Right cardiac atrium (tissue), 5 donors: ENCODE measurements around the gene CHST11. TPM values are rescaled to one million over a fixed set of nuclear protein-coding genes. Genes with fewer than 3 reads are reported as not detected.

Experiments
- ATAC-seq, 2 donors: fragments of 200-7000 bp; cut with Tn5 transposase; one replicate each; pipeline versions ENCODE4 v1.8.0 to v1.9.1; 2020; ENCODE audit warnings: moderate library complexity in 2 of 2, mild to moderate bottlenecking in 1 of 2
- DNase-seq, 3 donors: peaks; one replicate each; pipeline ENCODE4 v3.0.0-alpha.2; 2020
- H3K27ac ChIP-seq: one replicate; pipeline ENCODE4 v1.5.1; 2013; ENCODE audit warnings: mild to moderate bottlenecking, low read length, control low read depth, moderate library complexity
- H3K27me3 ChIP-seq: one replicate; pipeline ENCODE4 v1.6.1; 2013; ENCODE audit not compliant: control insufficient read depth, insufficient read depth
- H3K4me1 ChIP-seq: one replicate; pipeline ENCODE4 v1.6.1; 2013; ENCODE audit warnings: low read length; ENCODE audit not compliant: control insufficient read depth, insufficient read depth
- H3K4me3 ChIP-seq: one replicate; pipeline ENCODE4 v1.5.1; 2013; ENCODE audit warnings: low read length, control low read depth
- H3K9me3 ChIP-seq: one replicate; pipeline ENCODE4 v1.6.1; 2013; ENCODE audit warnings: low read length; ENCODE audit not compliant: control insufficient read depth
- WGBS: extraction: QIAGEN DNeasy Blood & Tissue Kit; methylation state at CpG from one replicate; pipeline ENCODE4 v1.1.7; 2013; 5-methylcytosine and 5-hydroxymethylcytosine counted together
- intact Hi-C, 4 donors: fragments of 100-400 bp; cut with DNase I; formaldehyde crosslinking; loops; one replicate each; pipeline versions ENCODE4 v1.11.0 to v1.14.0; 2022 to 2023
- polyA plus RNA-seq: library from polyadenylated mRNA; stranded (reverse); fragments of 200-250 nt; gene quantifications from one replicate; pipeline ENCODE4 v1.2.3, GENCODE V29; 2013
- total RNA-seq, 4 donors: library from RNA; stranded (reverse); fragmentation: NEBNext Ultra II Directional; extraction: Animal tissue kit (Norgen Biotek cat#: 25700); gene quantifications; one replicate each; pipeline ENCODE4 v1.2.1, GENCODE V29; 2021
- donor health status: healthy with polysubstance abuse.
- donor health status: DM: no; HTN: yes; CAD: no.
- donor health status: DM: no; HTN: no; CAD: no.
- donor health status: DM: no; HTN: yes; CAD: no; lungs with severe emphysema.
- donor health status: DM: yes; HTN: yes; CAD: no.

CHST11 gene
- total and polyA plus RNA-seq, 5 donors: 3.1 to 11.8 (median 9.9) TPM

GRCh38 chr12:104627990-104628830, 171.5 kb downstream of the CHST11 start:
- peaks cover 2% of the 10 kb centered on the region for H3K4me1 ChIP-seq
- DNase-seq: no peak
- no peak overlapping the region for H3K4me3 ChIP-seq
- intact Hi-C loops: no loop called here
- no peak overlapping the region for H3K27ac ChIP-seq
- H3K27me3 ChIP-seq: no peaks in the 10 kb centered on the region
- ATAC-seq: peak; percentile 13 to 41
- no peaks in the 10 kb centered on the region for H3K9me3 ChIP-seq
- 45% methylated on average over 16 of the region's 16 CpGs for WGBS

GRCh38 chr12:104628831-104629135, 172.0 kb downstream of the CHST11 start:
- ATAC-seq (no peak), DNase-seq (no peak)
- Histone ChIP-seq H3K27me3 (no peaks in the 10 kb centered on the region), H3K27ac (no peak overlapping the region), H3K4me1 (peaks cover 2% of the 10 kb centered on the region), H3K4me3 (no peak overlapping the region), H3K9me3 (no peaks in the 10 kb centered on the region)
- intact Hi-C loops: no loop called here
- WGBS: 84% methylated on average over 3 of the region's 3 CpGs

DNA sequence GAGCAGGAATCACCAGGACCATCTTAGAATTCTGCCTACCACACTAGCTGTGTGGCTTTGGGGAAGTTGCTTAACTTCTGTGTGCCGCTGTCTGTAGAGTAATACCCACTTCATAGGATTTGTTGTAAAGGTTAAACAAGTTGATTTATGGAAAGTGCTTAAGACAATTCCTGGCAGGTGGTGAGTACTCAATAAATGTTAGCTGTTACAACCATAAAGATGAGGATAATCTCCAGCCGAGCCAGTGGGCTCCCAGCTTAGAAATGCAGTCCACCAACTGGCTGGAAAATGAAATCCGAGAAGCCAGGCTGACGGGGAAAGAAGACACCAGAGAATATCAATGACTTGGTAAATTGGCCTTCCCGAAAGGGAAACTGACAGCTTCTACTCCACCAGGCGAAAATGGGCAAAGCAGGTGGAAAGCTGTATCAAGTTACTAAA, 173.5 kb downstream of the CHST11 start:
- WGBS: 79% methylated on average over 6 of the region's 6 CpGs
- intact Hi-C loops: no loop called here

GRCh38 chr12:104631867-104632266, 175.1 kb downstream of the CHST11 start:
- intact Hi-C loops: no loop called here
- Histone ChIP-seq H3K9me3 (no peaks in the 10 kb centered on the region), H3K27me3 (no peaks in the 10 kb centered on the region), H3K4me1 (peaks cover 2% of the 10 kb centered on the region), H3K4me3 (no peak overlapping the region), H3K27ac (no peak overlapping the region)
- WGBS: 97% methylated on average over 8 of the region's 8 CpGs
- ATAC-seq (no peak), DNase-seq (no peak)

More for the DNA sequence above, 173.5 kb downstream of the CHST11 start:
- H3K27ac ChIP-seq: no peak overlapping the region
- DNase-seq: no peak
- no peak for ATAC-seq
- peaks cover 2% of the 10 kb centered on the region for H3K4me1 ChIP-seq
- H3K4me3 ChIP-seq: no peak overlapping the region
- H3K9me3 ChIP-seq: no peaks in the 10 kb centered on the region
- no peaks in the 10 kb centered on the region for H3K27me3 ChIP-seq

- Histone ChIP-seq H3K27ac (no peak overlapping the region), H3K9me3 (no peaks in the 10 kb centered on the region), H3K27me3 (no peaks in the 10 kb centered on the region), H3K4me3 (no peak overlapping the region), H3K4me1 (peaks cover 2% of the 10 kb centered on the region)
- intact Hi-C loops: no loop called here
- WGBS: 29% methylated on average over 13 of the region's 13 CpGs
- DNase-seq (peak in 1 of 3 donors; percentile 56), ATAC-seq (peak; percentile 53 to 60)
Measured at GRCh38 chr12:104632724-104633201, 176.0 kb downstream of the CHST11 start.

DNA sequence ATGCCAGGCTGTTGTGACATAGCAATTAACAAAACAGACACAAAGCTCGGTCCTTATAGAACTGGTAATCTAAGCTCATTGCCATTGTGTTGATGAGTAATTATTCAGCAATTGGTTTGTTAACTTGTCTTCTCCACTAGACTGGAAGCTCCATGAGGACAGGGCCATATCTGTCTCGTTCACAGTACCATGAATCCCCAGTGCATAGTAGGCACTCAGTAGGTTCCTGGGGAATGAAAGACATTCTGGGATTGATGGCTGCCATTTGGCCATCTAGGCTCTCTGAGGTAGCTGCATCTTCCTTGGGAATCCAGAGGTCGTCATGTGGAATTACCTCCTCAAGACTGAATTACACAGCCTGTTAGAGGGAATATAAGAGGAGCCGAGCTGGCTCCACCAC, 177.3 kb downstream of the CHST11 start:
- ATAC-seq: no peak
- Histone ChIP-seq H3K9me3 (no peaks in the 10 kb centered on the region), H3K27me3 (no peaks in the 10 kb centered on the region), H3K27ac (no peak overlapping the region), H3K4me3 (no peak overlapping the region), H3K4me1 (peaks cover 4% of the 10 kb centered on the region)
- 97% methylated on average over 4 of the region's 4 CpGs for WGBS
- no peak for DNase-seq
- intact Hi-C loops: no loop called here

GRCh38 chr12:104634852-104635251, 178.1 kb downstream of the CHST11 start:
- no peaks in the 10 kb centered on the region for H3K27me3 ChIP-seq
- DNase-seq (no peak), ATAC-seq (no peak)
- H3K4me1 ChIP-seq: peaks cover 6% of the 10 kb centered on the region
- H3K4me3 ChIP-seq: no peak overlapping the region
- WGBS: 96% methylated on average over 3 of the region's 3 CpGs
- no peaks in the 10 kb centered on the region for H3K9me3 ChIP-seq
- intact Hi-C loops: no loop called here
- no peak overlapping the region for H3K27ac ChIP-seq

DNA sequence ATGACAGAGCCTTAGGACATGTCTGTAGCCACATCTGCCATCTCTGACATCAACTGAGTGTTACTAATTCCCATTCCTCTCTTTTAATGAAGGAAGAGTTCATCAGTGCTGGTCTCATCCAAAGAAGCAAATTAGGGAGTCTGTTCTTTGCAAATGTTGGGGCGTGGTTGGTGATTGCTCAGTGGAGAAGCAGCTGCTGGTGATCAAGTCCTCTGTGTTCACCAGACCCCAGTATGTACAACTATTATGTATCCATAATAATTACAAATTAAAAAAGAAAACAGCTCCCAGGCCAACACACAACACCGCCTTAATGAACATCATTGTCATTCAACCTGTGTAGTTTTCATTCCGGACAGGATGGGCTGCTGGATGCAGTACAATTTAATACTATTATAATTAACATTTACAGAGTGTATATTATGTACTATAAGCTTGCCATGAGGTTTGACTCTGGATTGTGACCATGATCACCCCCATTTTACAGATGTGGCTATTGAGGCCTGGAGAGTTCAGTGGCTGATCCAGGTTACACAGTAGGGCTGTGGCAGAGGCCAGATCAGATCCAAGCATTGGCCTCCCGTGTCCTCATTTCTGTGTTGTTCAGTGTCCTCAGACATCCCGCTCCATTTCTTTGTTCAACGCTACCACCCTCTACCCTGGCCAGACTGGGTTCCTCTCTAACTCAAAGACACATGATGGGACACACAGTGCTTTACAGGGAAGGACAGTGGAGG, 179.0 kb downstream of the CHST11 start:
- Histone ChIP-seq H3K27me3 (no peaks in the 10 kb centered on the region), H3K27ac (no peak overlapping the region), H3K9me3 (no peaks in the 10 kb centered on the region), H3K4me1 (peaks cover 6% of the 10 kb centered on the region), H3K4me3 (no peak overlapping the region)
- intact Hi-C loops: no loop called here
- 98% methylated on average over 6 of the region's 6 CpGs for WGBS
- DNase-seq: no peak
- no peak for ATAC-seq

DNA sequence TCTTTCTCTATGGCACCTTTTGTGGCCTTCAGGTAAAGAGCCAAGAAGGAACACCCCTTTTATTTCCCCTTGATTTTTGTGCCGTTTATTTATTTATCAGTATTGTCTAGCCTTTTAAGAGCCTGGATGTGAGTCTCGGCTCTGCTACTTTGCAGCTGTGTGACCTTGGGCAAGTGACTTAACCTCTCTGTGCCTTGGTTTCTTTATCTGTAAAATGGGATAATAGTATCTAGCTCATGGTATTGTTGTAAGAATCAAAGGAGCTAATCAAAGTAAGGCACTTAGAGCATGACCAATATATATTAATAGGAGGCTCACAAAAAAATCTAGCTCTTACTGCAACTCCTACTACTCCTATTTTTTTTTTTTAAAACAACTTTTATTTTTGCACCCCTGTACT, 179.7 kb downstream of the CHST11 start:
- Histone ChIP-seq H3K9me3 (no peaks in the 10 kb centered on the region), H3K4me3 (no peak overlapping the region), H3K27me3 (no peaks in the 10 kb centered on the region), H3K4me1 (peaks cover 6% of the 10 kb centered on the region), H3K27ac (no peak overlapping the region)
- intact Hi-C loops: no loop called here
- DNase-seq: no peak
- 91% methylated on average over 2 of the region's 2 CpGs for WGBS
- ATAC-seq: no peak

DNA sequence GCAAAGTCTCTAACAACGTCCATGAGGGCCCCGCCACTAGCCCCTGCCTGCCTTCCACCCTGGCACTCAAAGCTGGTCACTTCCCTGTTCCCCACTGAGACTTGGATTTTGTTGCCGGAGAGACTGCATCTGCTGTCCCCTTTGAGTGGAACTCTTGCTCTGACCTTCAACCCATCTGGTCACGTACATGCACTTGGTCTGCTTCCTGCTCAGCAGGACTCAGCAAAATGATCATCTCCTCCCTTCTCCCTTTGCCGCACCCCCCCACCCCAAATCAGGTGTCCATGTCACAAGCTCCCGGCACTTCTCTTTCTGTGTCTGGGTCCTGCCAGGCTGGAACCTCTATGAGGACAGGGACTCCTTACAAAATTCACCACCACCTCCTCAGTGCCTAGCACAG, 180.9 kb downstream of the CHST11 start:
- Histone ChIP-seq H3K4me1 (peaks cover 6% of the 10 kb centered on the region), H3K27me3 (no peaks in the 10 kb centered on the region), H3K4me3 (no peak overlapping the region), H3K27ac (no peak overlapping the region), H3K9me3 (no peaks in the 10 kb centered on the region)
- ATAC-seq (peak; percentile 9 to 32), DNase-seq (no peak)
- intact Hi-C loops: no loop called here
- WGBS: 52% methylated on average over 6 of the region's 6 CpGs

DNA sequence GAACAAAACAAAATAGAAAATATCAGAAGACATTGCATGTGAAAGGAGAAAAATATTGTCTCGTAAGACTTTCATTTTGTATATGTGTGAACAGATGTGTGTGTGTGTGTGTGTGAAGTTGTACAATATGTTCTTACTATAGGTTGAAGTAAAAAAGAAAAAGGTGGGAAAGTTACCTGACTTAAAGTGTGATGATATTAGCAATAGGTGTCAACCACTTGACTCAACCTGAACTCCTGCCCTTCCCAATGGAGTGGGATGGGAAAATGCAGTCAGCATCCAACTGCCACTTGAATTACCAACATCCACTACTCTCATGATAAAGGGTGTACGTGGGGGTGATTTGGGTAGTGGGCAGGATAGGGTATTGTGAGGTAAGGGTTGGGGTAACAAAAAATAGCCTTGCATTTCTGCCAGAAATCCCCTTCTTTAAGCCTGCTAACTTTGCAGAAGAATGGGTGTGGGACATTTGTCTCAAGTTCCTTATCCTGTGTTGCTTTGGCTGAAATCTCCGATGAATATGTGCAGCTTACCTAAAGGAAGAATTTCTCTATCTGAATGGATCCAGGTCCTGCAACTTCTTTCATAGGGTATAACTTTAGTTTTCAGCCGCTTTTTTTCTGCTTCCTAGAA, 181.6 kb downstream of the CHST11 start:
- Histone ChIP-seq H3K4me1 (peaks cover 4% of the 10 kb centered on the region), H3K27ac (no peak overlapping the region), H3K9me3 (no peaks in the 10 kb centered on the region), H3K27me3 (no peaks in the 10 kb centered on the region), H3K4me3 (no peak overlapping the region)
- 79% methylated on average over 4 of the region's 4 CpGs for WGBS
- intact Hi-C loops: no loop called here
- DNase-seq (no peak), ATAC-seq (no peak)
